Spleen (tissue), 7 donors: Measurements from ENCODE around the gene BCO1.

Experiments
- POLR2A ChIP-seq, 3 donors: fragments of 450-650 bp; IDR thresholded peaks; one replicate each; pipeline ENCODE4 v1.5.1; 2017; ENCODE audit warnings: antibody characterized with exemption in 3 of 3, mild to moderate bottlenecking in 1 of 3
- POLR2AphosphoS5 ChIP-seq, 3 donors: sonication (generic); formaldehyde crosslinking; IDR thresholded peaks; one replicate each; pipeline ENCODE4 v1.5.1; 2017; ENCODE audit warnings: antibody characterized with exemption in 3 of 3
- TF ChIP-seq, protein P1 (sequence below), 11 experiments: fragments of 200-600 bp in 7 of 11; fragments of 450-650 bp in 4 of 11; sonication (generic) in 4 of 11; IDR thresholded peaks in 8 of 11; conservative IDR thresholded peaks in 3 of 11; 1 replicate in 7 of 11; 2 replicates in 4 of 11; pipeline versions ENCODE4 v1.4.0 to v1.8.0; 2016 to 2021; ENCODE audit warnings: antibody characterized with exemption in 11 of 11, inconsistent platforms in 4 of 11, mild to moderate bottlenecking in 1 of 11
- donor health status: DM: no; HTN: no; CAD: no; lungs with moderate emphysema.
- donor health status: DM: no; HTN: no; CAD: no.
- donor health status: DM: no; HTN: no; CAD: no.

DNA sequence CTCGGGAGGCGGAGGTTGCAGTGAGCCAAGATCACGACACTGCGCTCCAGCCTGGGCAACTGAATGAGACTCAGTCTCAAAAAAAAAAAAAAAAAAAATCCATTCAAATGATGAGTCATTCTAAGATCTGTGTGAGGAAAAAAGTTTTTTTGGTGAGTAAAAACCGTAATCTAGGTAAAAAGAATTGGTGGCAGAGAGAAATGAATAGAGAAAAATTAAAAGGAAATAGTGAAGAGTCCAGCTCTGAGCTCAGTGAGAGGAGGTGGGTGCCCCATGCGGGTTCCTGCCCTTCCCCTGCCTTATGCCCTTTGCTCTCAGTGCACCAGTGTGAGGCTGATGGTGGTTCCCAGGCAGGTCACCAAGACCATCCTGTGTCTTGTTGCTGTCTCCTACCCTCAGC is 97.2 kb downstream of the BCO1 start:
- TF ChIP-seq, protein P1, sequence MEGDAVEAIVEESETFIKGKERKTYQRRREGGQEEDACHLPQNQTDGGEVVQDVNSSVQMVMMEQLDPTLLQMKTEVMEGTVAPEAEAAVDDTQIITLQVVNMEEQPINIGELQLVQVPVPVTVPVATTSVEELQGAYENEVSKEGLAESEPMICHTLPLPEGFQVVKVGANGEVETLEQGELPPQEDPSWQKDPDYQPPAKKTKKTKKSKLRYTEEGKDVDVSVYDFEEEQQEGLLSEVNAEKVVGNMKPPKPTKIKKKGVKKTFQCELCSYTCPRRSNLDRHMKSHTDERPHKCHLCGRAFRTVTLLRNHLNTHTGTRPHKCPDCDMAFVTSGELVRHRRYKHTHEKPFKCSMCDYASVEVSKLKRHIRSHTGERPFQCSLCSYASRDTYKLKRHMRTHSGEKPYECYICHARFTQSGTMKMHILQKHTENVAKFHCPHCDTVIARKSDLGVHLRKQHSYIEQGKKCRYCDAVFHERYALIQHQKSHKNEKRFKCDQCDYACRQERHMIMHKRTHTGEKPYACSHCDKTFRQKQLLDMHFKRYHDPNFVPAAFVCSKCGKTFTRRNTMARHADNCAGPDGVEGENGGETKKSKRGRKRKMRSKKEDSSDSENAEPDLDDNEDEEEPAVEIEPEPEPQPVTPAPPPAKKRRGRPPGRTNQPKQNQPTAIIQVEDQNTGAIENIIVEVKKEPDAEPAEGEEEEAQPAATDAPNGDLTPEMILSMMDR (IDR thresholded peaks at IDR 0.05 in 8 of 11, conservative IDR thresholded peaks at IDR 0.05 in 3 of 11): no peak
- no peak for TF ChIP-seq POLR2A (IDR thresholded peaks at IDR 0.05)
- no peak for TF ChIP-seq POLR2AphosphoS5 (IDR thresholded peaks at IDR 0.05)
